GM23338 (cell line): ENCODE data around the gene CFAP92. TPM values are rescaled to one million over a fixed set of nuclear protein-coding genes. Genes with fewer than 3 reads are reported as not detected.

Experiments
- ATAC-seq: fragments of 200-7000 bp; cut with Tn5 transposase; 3 replicates; pipeline ENCODE4 v1.9.1; 2020
- DNase-seq: peaks from one replicate; pipeline ENCODE4 v3.0.0-alpha.2; 2015; ENCODE audit warnings: low spot score
- H2AFZ ChIP-seq: fragments of 200-600 bp; sonication (generic); 2 replicates; pipeline ENCODE4 v1.8.0; 2016; ENCODE audit warnings: antibody characterized with exemption, mild to moderate bottlenecking, moderate library complexity
- H3F3A ChIP-seq: fragments of 200-600 bp; sonication (generic); replicated peaks from 2 replicates; pipeline ENCODE4 v1.8.0; 2017; ENCODE audit warnings: antibody characterized with exemption, mixed run types, low read depth
- H3K27ac ChIP-seq: fragments of 200-600 bp; sonication (generic); 2 replicates; pipeline ENCODE4 v1.6.1; 2016; ENCODE audit warnings: low read depth
- H3K27me3 ChIP-seq: fragments of 200-600 bp; sonication (generic); 2 replicates; pipeline ENCODE4 v1.8.0; 2016; ENCODE audit warnings: mild to moderate bottlenecking, mixed run types, moderate library complexity; ENCODE audit not compliant: insufficient read depth
- H3K36me3 ChIP-seq: fragments of 200-600 bp; sonication (generic); 2 replicates; pipeline ENCODE4 v1.8.0; 2016; ENCODE audit warnings: mild to moderate bottlenecking; ENCODE audit not compliant: insufficient read depth
- H3K4me1 ChIP-seq: fragments of 200-600 bp; sonication (generic); 2 replicates; pipeline ENCODE4 v1.8.0; 2016; ENCODE audit warnings: mild to moderate bottlenecking, moderate library complexity; ENCODE audit not compliant: insufficient read depth
- H3K4me2 ChIP-seq: fragments of 200-600 bp; sonication (generic); 2 replicates; pipeline ENCODE4 v1.7.1; 2017; ENCODE audit warnings: mixed run types
- H3K4me3 ChIP-seq: fragments of 200-600 bp; sonication (generic); 2 replicates; pipeline ENCODE4 v1.6.1; 2016; ENCODE audit warnings: mixed run types
- H3K79me2 ChIP-seq: fragments of 200-600 bp; sonication (generic); replicated peaks from 2 replicates; pipeline ENCODE4 v1.8.0; 2017; ENCODE audit warnings: mild to moderate bottlenecking; ENCODE audit not compliant: insufficient read depth
- H3K9me2 ChIP-seq: fragments of 200-600 bp; sonication (generic); 2 replicates; pipeline ENCODE4 v1.8.0; 2017; ENCODE audit not compliant: insufficient read depth
- H4K20me1 ChIP-seq: fragments of 200-600 bp; sonication (generic); replicated peaks from 2 replicates; pipeline ENCODE4 v1.8.0; 2017; ENCODE audit warnings: mild to moderate bottlenecking; ENCODE audit not compliant: insufficient read depth
- H3K27ac Mint-ChIP-seq: 2 replicates; pipeline ENCODE4 v1.8.0; 2020; ENCODE audit warnings: inconsistent platforms, mild to moderate bottlenecking, moderate library complexity, mixed read lengths
- H3K27me3 Mint-ChIP-seq: 3 replicates; pipeline ENCODE4 v1.8.0; 2022; ENCODE audit warnings: low read depth, mild to moderate bottlenecking, moderate library complexity, mixed read lengths, inconsistent platforms; ENCODE audit not compliant: insufficient read depth, poor library complexity
- H3K36me3 Mint-ChIP-seq: 3 replicates; pipeline ENCODE4 v1.8.0; 2021; ENCODE audit warnings: low read depth, mild to moderate bottlenecking, inconsistent platforms, moderate library complexity, mixed read lengths
- H3K4me1 Mint-ChIP-seq: 3 replicates; pipeline ENCODE4 v1.8.0; 2020; ENCODE audit warnings: mild to moderate bottlenecking, inconsistent platforms, mixed read lengths
- H3K4me3 Mint-ChIP-seq: 3 replicates; pipeline ENCODE4 v1.8.0; 2021; ENCODE audit warnings: moderate library complexity, mild to moderate bottlenecking, inconsistent platforms, mixed read lengths
- H3K9me3 Mint-ChIP-seq: 3 replicates; pipeline ENCODE4 v1.8.0; 2020; ENCODE audit warnings: moderate library complexity, mild to moderate bottlenecking, inconsistent platforms, mixed read lengths
- CREB1 ChIP-seq: fragments of 250-450 bp; sonication (Bioruptor Pico); IDR thresholded peaks from 2 replicates; pipeline ENCODE4 v1.5.0; 2020; ENCODE audit warnings: low read depth, mild to moderate bottlenecking, moderate library complexity
- CTCF ChIP-seq, 2 experiments: fragments of 200-600 bp in 1 of 2; sonication (generic) in 1 of 2; conservative IDR thresholded peaks; 2 replicates each; pipeline versions ENCODE4 v1.5.1 to v1.6.1; 2016 to 2017; ENCODE audit warnings: antibody characterized with exemption in 2 of 2, low read depth in 2 of 2, mild to moderate bottlenecking in 2 of 2, moderate library complexity in 1 of 2
- ETS1 ChIP-seq: IDR thresholded peaks from 2 replicates; pipeline ENCODE4 v1.6.1; 2016; ENCODE audit warnings: antibody characterized with exemption
- EZH2 ChIP-seq: fragments of 200-600 bp; sonication (generic); IDR thresholded peaks from one replicate; pipeline ENCODE4 v1.8.0; 2017; ENCODE audit warnings: antibody characterized with exemption, mild to moderate bottlenecking, low read depth; ENCODE audit not compliant: unreplicated experiment
- EZH2phosphoT487 ChIP-seq: fragments of 200-600 bp; sonication (generic); IDR thresholded peaks from one replicate; pipeline ENCODE4 v1.8.1; 2018; ENCODE audit warnings: antibody characterized with exemption; ENCODE audit not compliant: unreplicated experiment
- JUNB ChIP-seq: IDR thresholded peaks from one replicate; pipeline ENCODE4 v1.6.1; 2016; ENCODE audit warnings: antibody characterized with exemption; ENCODE audit not compliant: unreplicated experiment
- NANOG ChIP-seq: IDR thresholded peaks from 2 replicates; pipeline ENCODE4 v1.6.1; 2016; ENCODE audit warnings: antibody characterized with exemption, borderline replicate concordance
- POLR2AphosphoS5 ChIP-seq: IDR thresholded peaks from 2 replicates; pipeline ENCODE4 v1.6.1; 2016; ENCODE audit warnings: antibody characterized with exemption, low read depth
- REST ChIP-seq: IDR thresholded peaks from one replicate; pipeline ENCODE4 v1.6.1; 2018; ENCODE audit warnings: antibody characterized with exemption; ENCODE audit not compliant: unreplicated experiment
- STAT1 ChIP-seq: IDR thresholded peaks from one replicate; pipeline ENCODE4 v1.6.1; 2016; ENCODE audit warnings: antibody characterized with exemption; ENCODE audit not compliant: unreplicated experiment
- ZNF114 ChIP-seq: fragments of 250-450 bp; sonication (Bioruptor Pico); IDR thresholded peaks from 2 replicates; pipeline ENCODE4 v1.5.0; 2020; ENCODE audit warnings: mild to moderate bottlenecking, moderate library complexity
- ZNF331 ChIP-seq: fragments of 250-450 bp; sonication (Bioruptor Pico); IDR thresholded peaks from 2 replicates; pipeline ENCODE4 v1.5.0; 2020; ENCODE audit warnings: low read depth, mild to moderate bottlenecking, moderate library complexity
- ZNF462 ChIP-seq: fragments of 250-450 bp; sonication (Bioruptor Pico); IDR thresholded peaks from 2 replicates; pipeline ENCODE4 v1.5.0; 2020; ENCODE audit warnings: mild to moderate bottlenecking, moderate library complexity
- polyA plus RNA-seq: library from polyadenylated mRNA; unstranded; fragments of >200 nt; fragmentation: Nextera tagmentation; extraction: Ambion mirVana; gene quantifications from 2 replicates; pipeline ENCODE4 v1.2.1, GENCODE V29; 2016
- total RNA-seq: library from RNA; depleted of rRNA; stranded (reverse); fragments of >200 nt; shearing (Covaris generic); gene quantifications from 2 replicates; pipeline ENCODE4 v1.2.3, GENCODE V29; 2014

Gene CFAP92
- total and polyA plus RNA-seq, 2 experiments from 2014 or later, result 1.6 to 2.3 TPM

- TF ChIP-seq CREB1 (no peak), JUNB (no peak), POLR2AphosphoS5 (no peak)
These were observed 130.3 kb downstream of the CFAP92 start (continued) for GRCh38 chr3:128863560-128863959.

GRCh38 chr3:128861491-128861890 is 132.4 kb downstream of the CFAP92 start:
- Histone ChIP-seq H3K4me1 (no peaks in the 10 kb centered on the region; the same call in 1 of the 2 replicates), H3F3A (no peaks in the 10 kb centered on the region), H2AFZ (no peak overlapping the region), H4K20me1 (no peaks in the 10 kb centered on the region), H3K4me3 (no peak overlapping the region), H3K36me3 (no peaks in the 10 kb centered on the region; the same call in 1 of the 2 replicates), H3K27ac (no peak overlapping the region), H3K4me2 (no peak overlapping the region), H3K79me2 (no peaks in the 10 kb centered on the region), H3K27me3 (no peaks in the 10 kb centered on the region), H3K9me2 (no peaks in the 10 kb centered on the region)
- TF ChIP-seq ZNF114 (CRISPR knock-in tag) (no peak), EZH2phosphoT487 (no peak), ZNF462 (CRISPR knock-in tag) (no peak), ZNF331 (CRISPR knock-in tag) (no peak), POLR2AphosphoS5 (no peak), NANOG (no peak), CTCF (conservative IDR thresholded peaks at IDR 0.05; ENCODE audit: low read depth in 2 of 2) (no peak), ETS1 (no peak), REST (no peak), CREB1 (no peak), STAT1 (no peak), EZH2 (no peak), JUNB (no peak)
- no peak overlapping the region for H3K4me3 Mint-ChIP-seq
- peaks cover 14% of the 10 kb centered on the region for H3K4me1 Mint-ChIP-seq
- H3K9me3 Mint-ChIP-seq, result peaks cover 60% of the 10 kb centered on the region
- H3K36me3 Mint-ChIP-seq, result peaks cover 46% of the 10 kb centered on the region
- ATAC-seq (no peak), DNase-seq (no peak)
- H3K27ac Mint-ChIP-seq, result no peak overlapping the region
- peaks cover 12% of the 10 kb centered on the region for H3K27me3 Mint-ChIP-seq
